Activated CD8-positive, alpha-beta memory T cell treated with anti-CD3 and anti-CD28 coated beads for 36 hours (primary cell): Measurements from ENCODE around the gene KCNJ2. TPM values are rescaled to one million over a fixed set of nuclear protein-coding genes. Genes with fewer than 3 reads are reported as not detected.

Source experiments
- CTCF ChIA-PET: fragments of 350-600 bp; sonication (Branson Sonifier 250); formaldehyde crosslinking; loops from one replicate; lab custom pipeline; 2021; ENCODE audit warnings: antibody characterized with exemption; lab: Charles Lee
- POLR2A ChIA-PET: fragments of 350-600 bp; sonication (Branson Sonifier 250); formaldehyde crosslinking; loops from one replicate; lab custom pipeline; 2021; ENCODE audit warnings: antibody characterized with exemption; lab: Charles Lee
- total RNA-seq, 2 experiments: library from RNA; stranded (reverse); gene quantifications; one replicate each; pipeline ENCODE4 v1.2.3, GENCODE V29; 2021

Gene KCNJ2
- total RNA-seq, 2 experiments from 2014 or later = not detected

- CTCF ChIA-PET = no interaction called here
- POLR2A ChIA-PET = no interaction called here
These were observed 25.8 kb downstream of the KCNJ2 start for GRCh38 chr17:70195091-70195490.

GRCh38 chr17:70201872-70202419 is 32.6 kb downstream of the KCNJ2 start:
- ChIA-PET POLR2A (no interaction called here), CTCF (no interaction called here)

DNA sequence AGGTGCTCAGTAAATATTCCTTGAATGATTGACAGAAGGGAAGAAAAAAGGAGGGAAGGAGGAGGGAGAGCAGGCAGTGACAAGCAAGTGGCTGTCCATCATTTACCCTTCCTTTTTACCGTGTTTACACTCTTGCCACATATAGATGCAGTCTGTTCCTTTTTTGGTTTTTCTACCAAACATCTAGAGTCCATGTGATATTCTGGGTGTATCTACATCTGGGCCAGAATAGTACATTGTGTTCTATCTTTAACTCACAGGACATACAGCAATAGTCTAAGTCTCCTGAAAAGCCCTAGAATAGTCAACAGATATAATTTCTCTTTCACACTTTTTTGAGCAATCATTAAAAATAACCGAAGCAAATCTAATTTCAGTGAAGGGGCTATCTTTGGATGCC is 33.5 kb downstream of the KCNJ2 start:
- ChIA-PET POLR2A (no interaction called here), CTCF (no interaction called here)

DNA sequence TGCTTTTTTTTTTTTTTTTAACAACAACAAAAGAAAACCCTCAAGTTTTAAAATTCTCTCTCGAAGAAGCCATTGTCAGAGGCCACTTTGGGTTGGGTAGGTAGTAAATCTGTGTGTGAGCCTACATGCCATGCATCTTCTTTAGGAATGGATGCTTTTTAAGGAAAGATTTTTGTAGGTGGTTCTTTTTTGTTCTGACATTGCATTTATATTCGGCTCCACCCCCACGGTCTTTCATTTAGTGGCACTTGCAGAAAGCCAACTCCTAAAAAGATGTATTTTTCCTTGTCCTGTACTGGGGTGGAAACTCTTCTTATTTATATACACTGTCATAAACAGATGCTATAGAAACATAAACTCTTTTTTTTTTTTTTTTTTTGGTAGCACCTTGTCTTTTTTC is 35.1 kb downstream of the KCNJ2 start:
- ChIA-PET POLR2A (no interaction called here), CTCF (no interaction called here)

DNA sequence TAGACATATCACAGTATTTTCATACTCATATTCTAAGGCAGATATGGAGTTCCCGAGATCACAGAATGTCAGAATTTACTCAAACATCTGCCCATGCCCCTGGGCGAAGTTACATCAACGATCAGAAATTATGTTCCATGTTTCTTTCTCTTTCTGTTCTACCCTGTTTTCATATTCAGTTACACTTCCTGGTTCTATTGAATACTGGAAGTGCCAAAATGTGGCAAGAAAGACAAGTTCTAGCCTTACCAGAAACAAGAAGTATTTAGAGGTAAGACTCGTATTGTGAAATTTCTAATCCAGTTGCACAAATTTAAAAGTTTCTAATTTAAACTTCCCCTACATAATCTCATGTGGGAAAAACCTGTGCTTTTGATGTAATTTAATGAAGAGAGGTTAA is 36.1 kb downstream of the KCNJ2 start:
- ChIA-PET POLR2A (no interaction called here), CTCF (no interaction called here)

GRCh38 chr17:70206361-70207010 is 37.2 kb downstream of the KCNJ2 start:
- ChIA-PET POLR2A (no interaction called here), CTCF (no interaction called here)

GRCh38 chr17:70207184-70207583 is 37.9 kb downstream of the KCNJ2 start:
- CTCF ChIA-PET = no interaction called here
- POLR2A ChIA-PET = no interaction called here

DNA sequence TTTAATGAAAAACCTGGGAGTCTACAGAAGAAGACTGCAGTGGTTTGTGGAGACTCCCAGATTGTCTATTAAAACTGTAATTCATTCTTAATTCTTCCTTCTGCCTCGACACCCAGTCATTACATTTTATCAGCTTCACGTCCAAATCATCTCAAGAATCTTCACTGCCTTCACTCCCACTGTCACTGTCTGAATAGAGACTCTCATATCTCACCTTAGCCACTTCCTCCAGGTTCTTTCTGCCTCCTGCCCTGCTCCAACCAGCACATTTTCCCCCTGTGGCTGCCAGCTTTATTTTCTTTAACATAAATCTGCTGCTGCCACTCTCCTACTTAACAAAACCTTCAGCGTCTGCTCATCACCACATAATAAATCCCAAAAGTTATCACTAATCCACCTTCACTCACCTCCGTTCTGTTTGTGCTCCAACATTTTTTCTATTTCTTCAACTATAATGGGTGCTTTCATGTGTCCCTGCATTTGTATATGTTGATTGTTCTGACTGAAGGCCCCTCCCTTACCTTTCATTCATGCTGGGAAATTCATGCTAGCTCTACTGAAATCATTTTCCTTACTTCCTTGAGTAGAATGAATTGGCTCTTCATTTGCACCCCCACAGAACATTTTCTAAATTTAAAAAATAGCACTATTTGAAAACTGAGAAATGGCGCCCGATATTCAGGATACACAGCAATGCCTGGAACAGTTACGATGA is 38.9 kb downstream of the KCNJ2 start:
- CTCF ChIA-PET = no interaction called here
- POLR2A ChIA-PET = no interaction called here

GRCh38 chr17:70208825-70209555 is 39.7 kb downstream of the KCNJ2 start:
- ChIA-PET CTCF (no interaction called here), POLR2A (no interaction called here)

GRCh38 chr17:70215656-70216055 is 46.3 kb downstream of the KCNJ2 start:
- POLR2A ChIA-PET = no interaction called here
- CTCF ChIA-PET = no interaction called here

- CTCF ChIA-PET = no interaction called here
- POLR2A ChIA-PET = no interaction called here
These were observed 48.2 kb downstream of the KCNJ2 start for GRCh38 chr17:70217571-70217970.

DNA sequence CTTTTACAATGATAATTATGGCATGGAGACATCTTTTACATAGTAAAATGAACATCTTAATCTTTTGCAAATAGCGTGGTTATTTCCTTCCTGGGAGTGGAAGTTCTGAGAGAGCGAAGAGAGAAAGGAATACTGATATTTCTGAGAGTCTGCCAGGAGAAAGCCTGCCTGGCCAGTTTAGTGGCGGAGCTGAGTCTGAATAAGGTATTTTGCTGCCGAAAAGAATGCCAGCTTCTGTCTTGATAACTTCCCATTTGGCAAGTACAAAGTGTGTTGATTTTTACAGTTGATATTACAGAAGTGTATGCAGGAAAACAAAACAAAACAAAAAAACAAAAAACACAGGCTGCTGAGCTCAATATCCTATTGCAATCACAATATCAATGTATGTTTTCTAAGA is 55.9 kb downstream of the KCNJ2 start:
- CTCF ChIA-PET = no interaction called here
- POLR2A ChIA-PET = no interaction called here

Other genes starting within 250 kb of the KCNJ2 start
- not detected for gene KCNJ16, start 94.3 kb upstream of the KCNJ2 start, total RNA-seq